GM19395 (cell line): ENCODE results near the gene E2F8.
A peak's percentile ranks its signal among the peaks of the same experiment; 100 is the strongest.
"Not testable (repeated sequence)": the region's sequence is repeated elsewhere in the genome, so short reads cannot be mapped to it uniquely, and the experiment has no call there.

Experiments
- ATAC-seq: cut with Tn5 transposase; IDR thresholded peaks from one replicate; pipeline ENCODE4 v1.9.1; 2021; ENCODE audit warnings: mild to moderate bottlenecking, moderate library complexity; ENCODE audit not compliant: unreplicated experiment

E2F8 gene

GRCh38 chr11:19240420-19241259 is at the start of gene E2F8:
Gene E2F8 (minus strand): TSS chr11:19240945. CDS start chr11:19240121, 824 bp downstream.
- ATAC-seq: peak; percentile 85

GRCh38 chr11:19290356-19290755 is 49.6 kb upstream of the E2F8 start:
- no peak for ATAC-seq

GRCh38 chr11:19288256-19288655 is 47.5 kb upstream of the E2F8 start:
- no peak for ATAC-seq

- no peak for ATAC-seq
Observed at GRCh38 chr11:19286411-19286810, 45.7 kb upstream of the E2F8 start.

- ATAC-seq: no peak
Observed at GRCh38 chr11:19284881-19285280, 44.1 kb upstream of the E2F8 start.

GRCh38 chr11:19283991-19284390 is 43.2 kb upstream of the E2F8 start:
- no peak for ATAC-seq

- ATAC-seq: no peak
Observed at GRCh38 chr11:19281555-19281954, 40.8 kb upstream of the E2F8 start.

- peak; percentile 67 for ATAC-seq
Observed at GRCh38 chr11:19281041-19281440, 40.3 kb upstream of the E2F8 start.

- ATAC-seq: no peak
Observed at GRCh38 chr11:19279451-19279850, 38.7 kb upstream of the E2F8 start.

GRCh38 chr11:19276859-19277808 is 36.4 kb upstream of the E2F8 start:
- no peak for ATAC-seq

GRCh38 chr11:19275496-19275895 is 34.8 kb upstream of the E2F8 start:
- no peak for ATAC-seq

GRCh38 chr11:19273219-19273618 is 32.5 kb upstream of the E2F8 start:
- ATAC-seq: not testable (repeated sequence)

GRCh38 chr11:19268909-19269308 is 28.2 kb upstream of the E2F8 start:
- no peak for ATAC-seq

GRCh38 chr11:19267567-19267966 is 26.8 kb upstream of the E2F8 start:
- no peak for ATAC-seq

- ATAC-seq: no peak
Observed at GRCh38 chr11:19263333-19263732, 22.6 kb upstream of the E2F8 start.

GRCh38 chr11:19259487-19260345 is 19.0 kb upstream of the E2F8 start:
- ATAC-seq: peak; percentile 71

- ATAC-seq: no peak
Observed at GRCh38 chr11:19258641-19259230, 18.0 kb upstream of the E2F8 start.

- ATAC-seq: not testable (repeated sequence)
Observed at GRCh38 chr11:19254441-19254840, 13.7 kb upstream of the E2F8 start.

- ATAC-seq: no peak
Observed at GRCh38 chr11:19253817-19254216, 13.1 kb upstream of the E2F8 start.

- ATAC-seq: no peak
Observed at GRCh38 chr11:19253153-19253745, 12.5 kb upstream of the E2F8 start.
